AG09309 (cell line): ENCODE data around the gene E2F2.

ENCODE experiments used
- DNase-seq: peaks from one replicate; pipeline ENCODE4 v3.0.0-alpha.2; 2010; ENCODE audit warnings: low read depth
- H3K4me3 ChIP-seq: 2 replicates; pipeline ENCODE4 v1.5.1; 2011; ENCODE audit warnings: mild to moderate bottlenecking, low read depth, low read length, moderate library complexity; ENCODE audit not compliant: control insufficient read depth
- TF ChIP-seq, protein P1 (sequence below): IDR thresholded peaks from 2 replicates; pipeline ENCODE4 v1.5.1; 2011; ENCODE audit warnings: mild to moderate bottlenecking, low read depth, low read length, inconsistent platforms; ENCODE audit not compliant: insufficient read depth, control insufficient read depth; ENCODE audit errors: missing control alignments

Gene E2F2

DNA sequence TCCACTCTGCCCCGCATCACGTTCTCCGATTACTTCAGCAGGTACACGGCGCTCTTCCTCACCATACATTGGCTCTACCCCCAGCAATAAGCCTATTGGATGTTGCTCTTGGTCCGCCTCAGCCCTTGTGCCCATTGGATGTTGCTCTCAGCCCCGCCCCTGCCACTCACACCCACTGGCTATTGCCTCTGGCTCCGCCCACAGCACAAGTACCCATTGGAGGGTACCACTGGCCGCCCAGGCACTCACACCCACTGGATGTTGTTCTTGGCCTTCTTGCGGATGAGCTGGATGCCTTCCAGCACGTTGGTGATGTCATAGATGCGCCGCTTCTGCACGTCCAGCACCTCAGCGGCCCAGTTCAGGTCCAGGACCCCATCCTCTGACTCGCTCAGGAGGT lies 9.4 kb downstream of the E2F2 start:
- no peak for DNase-seq
- no peak overlapping the region for H3K4me3 ChIP-seq
- TF ChIP-seq, protein P1, sequence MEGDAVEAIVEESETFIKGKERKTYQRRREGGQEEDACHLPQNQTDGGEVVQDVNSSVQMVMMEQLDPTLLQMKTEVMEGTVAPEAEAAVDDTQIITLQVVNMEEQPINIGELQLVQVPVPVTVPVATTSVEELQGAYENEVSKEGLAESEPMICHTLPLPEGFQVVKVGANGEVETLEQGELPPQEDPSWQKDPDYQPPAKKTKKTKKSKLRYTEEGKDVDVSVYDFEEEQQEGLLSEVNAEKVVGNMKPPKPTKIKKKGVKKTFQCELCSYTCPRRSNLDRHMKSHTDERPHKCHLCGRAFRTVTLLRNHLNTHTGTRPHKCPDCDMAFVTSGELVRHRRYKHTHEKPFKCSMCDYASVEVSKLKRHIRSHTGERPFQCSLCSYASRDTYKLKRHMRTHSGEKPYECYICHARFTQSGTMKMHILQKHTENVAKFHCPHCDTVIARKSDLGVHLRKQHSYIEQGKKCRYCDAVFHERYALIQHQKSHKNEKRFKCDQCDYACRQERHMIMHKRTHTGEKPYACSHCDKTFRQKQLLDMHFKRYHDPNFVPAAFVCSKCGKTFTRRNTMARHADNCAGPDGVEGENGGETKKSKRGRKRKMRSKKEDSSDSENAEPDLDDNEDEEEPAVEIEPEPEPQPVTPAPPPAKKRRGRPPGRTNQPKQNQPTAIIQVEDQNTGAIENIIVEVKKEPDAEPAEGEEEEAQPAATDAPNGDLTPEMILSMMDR, result no peak

DNA sequence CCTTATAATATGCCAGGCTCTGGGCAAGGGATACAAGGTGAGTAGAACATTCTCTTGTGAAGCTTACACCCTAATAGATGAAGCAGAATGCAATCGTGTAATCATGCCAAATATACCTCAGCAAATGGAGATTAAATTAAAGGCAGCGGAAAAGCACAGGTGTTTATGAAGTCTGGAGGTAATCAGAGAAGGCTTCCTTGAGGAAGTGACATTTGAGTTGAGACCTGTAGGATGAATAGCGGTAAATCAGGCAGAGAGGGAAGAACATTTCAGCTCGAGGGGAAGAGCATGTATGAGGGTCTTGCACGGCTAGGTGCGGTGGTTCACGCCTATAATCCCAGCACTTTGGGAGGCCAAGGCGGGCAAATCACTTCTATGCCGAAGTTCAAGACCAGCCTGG lies 13.5 kb downstream of the E2F2 start:
- no peak overlapping the region for H3K4me3 ChIP-seq
- TF ChIP-seq, protein P1, result no peak
- DNase-seq, result no peak

DNA sequence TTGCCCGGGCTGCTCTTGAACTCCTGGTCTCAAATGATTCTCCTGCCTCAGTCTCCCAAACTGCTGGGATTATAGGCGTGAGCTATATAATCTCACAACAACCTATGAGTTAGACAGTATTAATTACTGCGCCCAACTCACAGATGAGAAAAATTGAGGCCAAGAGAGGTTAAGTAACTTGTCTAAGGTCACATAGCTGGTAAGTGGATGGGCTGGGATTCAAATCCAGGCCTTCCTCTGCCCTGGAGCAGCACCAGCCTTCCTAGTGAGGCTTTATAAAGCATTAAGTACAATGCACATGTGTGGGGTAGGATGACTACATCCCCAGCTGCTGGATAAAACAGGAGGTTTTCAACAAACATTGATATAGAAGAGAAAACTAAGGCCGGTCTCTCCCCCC lies 15.1 kb downstream of the E2F2 start:
- no peak for DNase-seq
- TF ChIP-seq, protein P1, result no peak
- no peak overlapping the region for H3K4me3 ChIP-seq

DNA sequence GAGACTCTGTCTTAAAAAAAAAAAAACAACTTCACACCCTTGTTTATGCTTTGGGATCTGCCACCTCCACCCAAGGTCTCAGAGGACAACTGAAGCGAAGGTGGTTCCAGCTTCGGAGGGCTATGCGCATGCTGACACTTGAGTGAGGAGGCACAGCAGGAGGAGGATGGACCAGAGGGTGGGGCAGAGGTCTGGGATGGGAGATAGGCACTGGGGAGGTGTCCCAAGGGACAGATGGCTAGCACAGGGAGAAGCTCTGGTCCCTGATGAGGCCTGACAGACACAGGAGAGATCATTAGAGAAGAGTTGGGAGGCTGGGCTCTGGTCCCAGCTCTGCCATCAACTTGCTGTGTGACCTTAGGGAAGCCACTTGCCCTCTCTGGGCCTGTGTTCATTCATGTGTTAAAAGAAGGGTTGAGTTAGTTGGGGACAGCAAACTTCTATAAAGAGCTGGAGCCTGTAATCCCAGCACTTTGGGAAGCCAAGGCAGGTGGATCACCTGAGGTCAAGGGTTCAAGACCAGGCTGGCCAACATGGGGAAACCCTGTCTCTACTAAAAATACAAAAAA lies 16.8 kb downstream of the E2F2 start:
- H3K4me3 ChIP-seq, result no peak overlapping the region
- DNase-seq, result no peak
- TF ChIP-seq, protein P1, result no peak

DNA sequence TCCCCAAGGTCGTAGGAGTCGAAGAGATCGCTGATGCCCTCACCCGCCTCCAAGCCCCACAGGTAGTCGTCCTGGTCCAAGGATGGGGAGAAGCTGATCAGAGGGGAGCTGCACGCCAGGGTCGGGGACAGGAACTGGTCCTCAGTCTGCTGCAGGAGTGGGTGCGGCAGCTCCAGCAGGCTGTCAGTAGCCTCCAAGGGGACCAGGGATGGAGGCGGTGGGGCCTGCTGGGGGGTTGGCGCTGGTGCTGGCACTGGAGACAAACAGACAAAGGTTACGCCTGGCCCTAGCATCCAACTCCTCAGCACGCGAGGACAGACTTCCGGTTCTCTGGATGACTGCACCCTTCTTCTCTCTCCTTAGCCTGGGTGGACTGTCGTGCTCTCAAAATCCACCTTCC lies 21.1 kb downstream of the E2F2 start:
- no peak for DNase-seq
- H3K4me3 ChIP-seq, result no peak overlapping the region
- TF ChIP-seq, protein P1, result no peak

DNA sequence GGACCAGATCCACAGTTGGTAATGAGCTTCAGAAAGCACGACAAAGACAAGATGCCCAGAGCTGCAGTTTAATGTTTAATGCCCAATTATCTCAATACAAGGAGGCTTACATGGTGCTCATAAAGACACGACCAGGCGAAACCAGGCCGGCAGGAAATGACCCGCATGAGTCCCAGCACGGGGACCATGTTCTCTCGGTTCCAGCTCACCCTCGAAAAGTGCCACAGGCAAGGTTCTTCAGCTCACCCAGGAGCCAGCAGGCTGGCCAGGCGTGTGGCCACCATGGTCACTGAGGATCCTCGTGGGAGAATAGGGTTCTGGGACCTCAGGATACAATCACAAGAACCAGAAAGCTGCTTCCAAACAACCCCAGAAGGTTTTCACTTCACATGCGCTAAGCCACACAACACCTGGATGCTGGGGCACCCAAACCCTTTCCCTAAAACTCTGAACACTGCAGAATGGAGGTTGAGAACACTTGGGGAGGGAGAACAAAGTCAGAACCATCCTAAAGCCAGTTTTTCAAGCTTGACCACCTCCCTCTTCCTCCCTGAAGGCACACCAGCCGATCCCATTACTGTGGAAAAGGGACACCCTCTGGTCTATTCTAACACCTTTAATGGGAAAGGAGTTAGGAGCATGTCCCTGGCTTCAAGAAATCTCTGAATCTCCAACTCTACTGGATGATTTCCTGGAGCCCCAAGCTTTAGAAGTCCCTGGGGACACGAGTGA lies 24.5 kb downstream of the E2F2 start:
- TF ChIP-seq, protein P1, result no peak
- DNase-seq, result no peak
- H3K4me3 ChIP-seq, result no peak overlapping the region
